Adrenal gland (tissue), 12 donors: Measurements from ENCODE around the gene IMMT. TPM values are rescaled to one million over a fixed set of nuclear protein-coding genes. Genes with fewer than 3 reads are reported as not detected.
"Not testable (repeated sequence)": the region's sequence is repeated elsewhere in the genome, so short reads cannot be mapped to it uniquely, and the experiment has no call there.

Source experiments
- DNase-seq, 7 donors: peaks; one replicate each; pipeline ENCODE4 v3.0.0-alpha.2; 2019 to 2020
- H3K27ac ChIP-seq, 5 donors: fragments of 200-600 bp; sonication (generic) in 4 of 5; 1 replicate in 3 of 5; 2 replicates in 2 of 5; pipeline versions ENCODE4 v1.5.1 to v1.8.0; 2016 to 2020; ENCODE audit warnings: mild to moderate bottlenecking in 1 of 5
- H3K27me3 ChIP-seq: fragments of 200-600 bp; 2 replicates; pipeline ENCODE4 v1.8.0; 2021
- H3K36me3 ChIP-seq, 2 donors: fragments of 200-600 bp; replicated peaks in 1 of 2; 1 replicate in 1 of 2; 2 replicates in 1 of 2; pipeline versions ENCODE4 v1.5.1 to v1.8.0; 2018 to 2022
- H3K4me1 ChIP-seq, 2 donors: fragments of 200-600 bp; replicated peaks in 1 of 2; 1 replicate in 1 of 2; 2 replicates in 1 of 2; pipeline versions ENCODE4 v1.5.1 to v1.8.0; 2018 to 2021
- H3K4me3 ChIP-seq, 4 donors: fragments of 200-600 bp; sonication (generic) in 3 of 4; one replicate each; pipeline ENCODE4 v1.5.1; 2016 to 2018
- H3K9me3 ChIP-seq, 3 donors: fragments of 200-600 bp; sonication (generic) in 1 of 3; replicated peaks in 1 of 3; 1 replicate in 2 of 3; 2 replicates in 1 of 3; pipeline versions ENCODE4 v1.5.1 to v1.8.0; 2016 to 2021
- CTCF ChIP-seq, 6 experiments: fragments of 450-650 bp in 4 of 6; fragments of 200-600 bp in 2 of 6; sonication (generic) in 1 of 6; IDR thresholded peaks; 1 replicate in 5 of 6; 2 replicates in 1 of 6; pipeline versions ENCODE4 v1.5.1 to v1.8.0; 2016 to 2021; ENCODE audit warnings: antibody characterized with exemption in 6 of 6, mild to moderate bottlenecking in 2 of 6, moderate library complexity in 1 of 6
- POLR2A ChIP-seq, 2 donors: fragments of 450-650 bp; IDR thresholded peaks; one replicate each; pipeline ENCODE4 v1.6.1; 2017; ENCODE audit warnings: antibody characterized with exemption in 2 of 2, mild to moderate bottlenecking in 2 of 2, moderate library complexity in 1 of 2
- WGBS, 4 donors: extraction: QIAGEN DNeasy Blood & Tissue Kit in 2 of 4; methylation state at CpG; one replicate each; pipeline versions ENCODE4 v1.1.5 to v1.1.7; 2013 to 2017; 5-methylcytosine and 5-hydroxymethylcytosine counted together
- intact Hi-C, 2 donors: fragments of 100-400 bp; cut with DNase I; formaldehyde crosslinking; loops; one replicate each; pipeline versions ENCODE4 v1.14.1 to v1.15.0; 2022 to 2023
- polyA plus RNA-seq, 3 donors: library from polyadenylated mRNA; stranded (reverse); fragments of 200-250 nt in 2 of 3; fragments of 350-450 nt in 1 of 3; fragmentation: Illumina TruSeq in 1 of 3; extraction: RNeasy Lipid Tissue Mini Kit (QIAGEN cat#74804) in 1 of 3; gene quantifications; one replicate each; pipeline ENCODE4 v1.2.3, GENCODE V29; 2013 to 2014
- total RNA-seq, 9 donors: library from RNA; depleted of rRNA in 4 of 9; stranded (reverse); fragments of >200 nt in 4 of 9; fragments of 120-200 nt in 1 of 9; fragmentation: NEBNext Ultra II Directional in 1 of 9; extraction: Animal tissue kit (Norgen Biotek cat#: 25700) in 1 of 9; gene quantifications; one replicate each; pipeline versions ENCODE4 v1.1.0 to v1.2.4, GENCODE V29; 2013 to 2023
- donor health status: healthy with polysubstance abuse.
- donor health status: Bipolar disorder and iron deficiency.
- donor health status: DM: yes; HTN: yes; CAD: no.
- donor health status: DM: no; HTN: no; CAD: no.
- donor health status: DM: no; HTN: no; CAD: no.
- donor health status: DM: yes; HTN: yes; CAD: no.

IMMT gene
- total and polyA plus RNA-seq, 12 donors: 32.2 to 196 (median 130) TPM

- H3K4me1 ChIP-seq: no peaks in the 10 kb centered on the region
- no peaks in the 10 kb centered on the region for H3K36me3 ChIP-seq
- intact Hi-C loops: no loop called here
- no peak overlapping the region for H3K27ac ChIP-seq
- no peak for DNase-seq
- WGBS, 4 donors: 74 to 90% (median 81%) methylated on average over 3 to 5 of the region's 5 CpGs
- no peaks in the 10 kb centered on the region for H3K27me3 ChIP-seq
- no peak overlapping the region for H3K4me3 ChIP-seq
- H3K9me3 ChIP-seq: no peaks in the 10 kb centered on the region
- TF ChIP-seq CTCF (IDR thresholded peaks at IDR 0.05) (no peak), POLR2A (IDR thresholded peaks at IDR 0.05) (no peak)
These were observed 35.7 kb upstream of the IMMT start for GRCh38 chr2:86230961-86231360.

- DNase-seq: no peak
- no peak overlapping the region for H3K27ac ChIP-seq
- H3K36me3 ChIP-seq: no peaks in the 10 kb centered on the region
- intact Hi-C loops: no loop called here
- H3K9me3 ChIP-seq: no peaks in the 10 kb centered on the region
- TF ChIP-seq POLR2A (IDR thresholded peaks at IDR 0.05) (no peak), CTCF (IDR thresholded peaks at IDR 0.05) (no peak)
- peaks cover 0 to under 1% of the 10 kb centered on the region in 2 donors for H3K4me1 ChIP-seq
- WGBS, 4 donors: 56 to 81% (median 74%) methylated on average over 4 of the region's 4 CpGs
- H3K27me3 ChIP-seq: no peaks in the 10 kb centered on the region
- H3K4me3 ChIP-seq: no peak overlapping the region
These were observed 34.0 kb upstream of the IMMT start for GRCh38 chr2:86229221-86229620.

- H3K36me3 ChIP-seq, H3K4me1 ChIP-seq, DNase-seq, H3K27me3 ChIP-seq, H3K27ac ChIP-seq, H3K4me3 ChIP-seq, intact Hi-C loops, H3K9me3 ChIP-seq: not testable (repeated sequence)
- WGBS, 4 donors: 91 to 97% (median 93%) methylated on average over 8 of the region's 8 CpGs
These were observed 33.3 kb upstream of the IMMT start for GRCh38 chr2:86228574-86228973.

- intact Hi-C loops: no loop called here
- H3K9me3 ChIP-seq: no peaks in the 10 kb centered on the region
- H3K36me3 ChIP-seq: no peaks in the 10 kb centered on the region
- peaks cover 9 to 16% of the 10 kb centered on the region in 2 donors for H3K4me1 ChIP-seq
- TF ChIP-seq POLR2A (IDR thresholded peaks at IDR 0.05) (no peak), CTCF (IDR thresholded peaks at IDR 0.05) (no peak)
- no peak overlapping the region for H3K27ac ChIP-seq
- H3K4me3 ChIP-seq: no peak overlapping the region
- DNase-seq: no peak
- 81 to 95% (median 89%) methylated on average over 2 of the region's 2 CpGs for WGBS, 4 donors
- no peaks in the 10 kb centered on the region for H3K27me3 ChIP-seq
These were observed 32.4 kb upstream of the IMMT start for GRCh38 chr2:86227685-86228084.

- WGBS, 4 donors: 79 to 90% (median 89%) methylated on average over 6 to 9 of the region's 9 CpGs
- intact Hi-C loops: no loop called here
- H3K36me3 ChIP-seq: no peaks in the 10 kb centered on the region
- H3K27ac ChIP-seq: no peak overlapping the region
- no peak for TF ChIP-seq POLR2A (IDR thresholded peaks at IDR 0.05)
- TF ChIP-seq CTCF (IDR thresholded peaks at IDR 0.05): no peak
- no peak overlapping the region for H3K4me3 ChIP-seq
- DNase-seq: no peak
- H3K27me3 ChIP-seq: no peaks in the 10 kb centered on the region
- no peaks in the 10 kb centered on the region for H3K9me3 ChIP-seq
- H3K4me1 ChIP-seq: peaks cover 9 to 19% of the 10 kb centered on the region in 2 donors
These were observed 31.6 kb upstream of the IMMT start for GRCh38 chr2:86226636-86227520.
